ENCODE results near the gene CORIN.

CORIN gene

DNA sequence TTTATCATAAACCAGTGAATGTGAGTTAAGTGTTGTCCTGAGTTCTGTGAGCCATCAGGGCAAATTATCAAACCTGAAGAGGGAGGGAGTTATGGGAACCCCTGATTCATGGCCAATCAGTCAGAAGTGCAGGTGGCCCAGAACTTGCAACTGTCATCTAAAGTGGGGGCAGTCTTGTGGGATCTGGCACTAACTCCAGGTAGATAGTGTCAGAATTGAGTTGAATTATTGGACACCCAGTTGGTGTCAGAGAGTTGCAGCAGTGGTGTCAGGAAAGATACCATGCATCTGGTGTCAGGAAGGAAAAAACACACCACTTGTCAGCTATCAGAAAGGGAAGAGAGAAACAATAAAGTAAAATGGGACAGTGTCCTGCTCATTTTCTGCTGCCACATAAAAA lies 8.4 kb downstream of the CORIN start:
- H3K36me3 ChIP-seq (ENCODE audit: control insufficient read depth in 1 of 2, insufficient read depth in 2 of 2, low read length in 2 of 2) = no peaks in the 10 kb centered on the region
- no peak overlapping the region for H3K9ac ChIP-seq (ENCODE audit: low read length)
- no peak overlapping the region for H2BK5ac ChIP-seq (ENCODE audit: low read depth, low read length, poor library complexity)
- no peak overlapping the region for H2AFZ ChIP-seq (ENCODE audit: insufficient read depth, low read length, poor library complexity)
- H3K79me2 ChIP-seq (ENCODE audit: control insufficient read depth, insufficient read depth, low read length, poor library complexity) = no peaks in the 10 kb centered on the region
- no peak overlapping the region for H3K4me2 ChIP-seq (ENCODE audit: low read length)
- no peak overlapping the region for H3K14ac ChIP-seq (ENCODE audit: low read length)
- H2BK120ac ChIP-seq (ENCODE audit: insufficient read depth, low read length, poor library complexity) = no peak overlapping the region
- H3K4ac ChIP-seq (ENCODE audit: low read depth, low read length) = no peak overlapping the region
- no peak for DNase-seq
- H3K4me1 ChIP-seq (ENCODE audit: control insufficient read depth in 1 of 2, insufficient read depth in 2 of 2, low read length in 2 of 2) = peaks cover 0 to 7% of the 10 kb centered on the region in 2 experiments
- H3K9me3 ChIP-seq (ENCODE audit: insufficient read depth, low read depth, low read length) = no peaks in the 10 kb centered on the region
- H2BK12ac ChIP-seq (ENCODE audit: low read length) = no peak overlapping the region
- H3K23ac ChIP-seq (ENCODE audit: low read length) = no peak overlapping the region
- H3K4me3 ChIP-seq (ENCODE audit: low read depth, low read length) = no peak overlapping the region
- H4K12ac ChIP-seq (ENCODE audit: low read depth, low read length) = no peak overlapping the region
- H2AK5ac ChIP-seq (ENCODE audit: low read length) = no peak overlapping the region
- H3K27me3 ChIP-seq (ENCODE audit: insufficient read depth, low read length) = no peaks in the 10 kb centered on the region
- H3K79me1 ChIP-seq (ENCODE audit: low read length) = no peaks in the 10 kb centered on the region
- no peak overlapping the region for H4K91ac ChIP-seq (ENCODE audit: low read depth, low read length)
- no peak overlapping the region for H4K8ac ChIP-seq (ENCODE audit: low read depth, low read length)
- H3K18ac ChIP-seq (ENCODE audit: low read length) = no peak overlapping the region
- no peak overlapping the region for H3K27ac ChIP-seq (ENCODE audit: low read depth, low read length)

DNA sequence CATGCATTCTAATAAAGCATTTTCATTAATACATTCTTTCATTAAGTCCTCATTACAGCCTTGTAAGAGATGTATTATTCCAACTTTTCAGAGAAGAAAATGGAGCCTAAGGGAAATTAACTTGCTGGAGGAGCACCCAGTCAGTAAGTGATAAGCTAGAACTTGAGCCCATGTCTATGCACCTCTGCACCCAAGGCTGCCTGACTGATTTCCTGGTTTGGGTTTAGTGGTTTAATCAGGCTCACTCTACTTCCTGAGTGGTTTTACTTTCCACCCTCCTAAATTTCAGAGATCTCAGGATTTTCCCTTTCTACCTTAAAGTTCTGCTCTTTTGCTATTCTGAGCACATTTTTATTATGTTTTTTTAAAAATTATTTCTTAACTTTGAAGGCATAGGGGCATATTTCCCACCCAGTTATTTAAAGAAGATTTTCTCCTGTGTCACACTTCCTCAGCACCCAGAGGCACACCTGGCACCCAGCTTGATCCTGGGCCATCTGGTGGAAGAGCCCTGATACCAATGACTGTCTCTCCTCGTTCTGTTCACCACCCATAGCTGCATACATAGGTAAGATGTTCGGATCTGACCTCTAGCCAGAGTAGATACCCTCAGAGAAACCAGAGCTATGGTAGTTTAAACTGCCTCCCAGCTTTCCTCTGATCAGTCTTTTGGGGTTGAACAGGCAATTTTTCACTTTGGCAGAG lies 10.4 kb downstream of the CORIN start:
- no peaks in the 10 kb centered on the region for H3K79me2 ChIP-seq (ENCODE audit: control insufficient read depth, insufficient read depth, low read length, poor library complexity)
- H3K23ac ChIP-seq (ENCODE audit: low read length) = no peak overlapping the region
- no peak overlapping the region for H4K12ac ChIP-seq (ENCODE audit: low read depth, low read length)
- no peak overlapping the region for H2BK120ac ChIP-seq (ENCODE audit: insufficient read depth, low read length, poor library complexity)
- no peak overlapping the region for H3K18ac ChIP-seq (ENCODE audit: low read length)
- H3K36me3 ChIP-seq (ENCODE audit: control insufficient read depth in 1 of 2, insufficient read depth in 2 of 2, low read length in 2 of 2) = no peaks in the 10 kb centered on the region
- H3K27me3 ChIP-seq (ENCODE audit: insufficient read depth, low read length) = no peaks in the 10 kb centered on the region
- H3K4ac ChIP-seq (ENCODE audit: low read depth, low read length) = no peak overlapping the region
- peaks cover 4% of the 10 kb centered on the region for H3K79me1 ChIP-seq (ENCODE audit: low read length)
- H4K91ac ChIP-seq (ENCODE audit: low read depth, low read length) = no peak overlapping the region
- H3K4me1 ChIP-seq (ENCODE audit: control insufficient read depth in 1 of 2, insufficient read depth in 2 of 2, low read length in 2 of 2) = peaks cover 3 to 13% of the 10 kb centered on the region in 2 experiments
- WGBS (ENCODE audit: extremely low coverage, insufficient coverage, insufficient read length) = no CpG with 5 or more reads among the region's 2 CpGs
- no peak overlapping the region for H3K14ac ChIP-seq (ENCODE audit: low read length)
- H2BK12ac ChIP-seq (ENCODE audit: low read length) = no peak overlapping the region
- no peaks in the 10 kb centered on the region for H3K9me3 ChIP-seq (ENCODE audit: insufficient read depth, low read depth, low read length)
- H2AFZ ChIP-seq (ENCODE audit: insufficient read depth, low read length, poor library complexity) = no peak overlapping the region
- no peak overlapping the region for H3K9ac ChIP-seq (ENCODE audit: low read length)
- no peak overlapping the region for H2BK5ac ChIP-seq (ENCODE audit: low read depth, low read length, poor library complexity)
- no peak overlapping the region for H4K8ac ChIP-seq (ENCODE audit: low read depth, low read length)
- H3K4me2 ChIP-seq (ENCODE audit: low read length) = no peak overlapping the region
- no peak overlapping the region for H3K4me3 ChIP-seq (ENCODE audit: low read depth, low read length)
- no peak for DNase-seq
- H2AK5ac ChIP-seq (ENCODE audit: low read length) = no peak overlapping the region
- no peak overlapping the region for H3K27ac ChIP-seq (ENCODE audit: low read depth, low read length)

DNA sequence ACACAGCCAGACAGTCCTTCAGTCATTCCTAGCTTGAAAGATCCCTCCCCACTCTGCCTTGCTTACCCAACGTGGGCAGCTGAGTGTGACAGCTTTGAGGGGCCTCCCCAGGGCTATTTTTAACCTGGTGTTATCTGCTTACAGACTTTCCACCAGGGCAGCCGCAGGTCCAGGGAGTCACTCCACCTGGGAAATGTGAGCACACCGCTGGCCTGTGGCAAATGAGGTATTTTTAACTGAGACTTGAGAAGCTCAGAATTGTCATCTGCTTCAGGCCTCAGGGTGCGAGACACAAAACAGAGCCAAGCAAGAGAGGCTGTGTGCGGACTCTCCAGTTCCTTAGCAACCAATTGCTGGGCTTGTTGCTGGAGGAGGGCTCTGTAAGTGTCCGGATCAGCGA lies 13.0 kb downstream of the CORIN start:
- no peak for DNase-seq
- Histone ChIP-seq H2AFZ (ENCODE audit: insufficient read depth, low read length, poor library complexity) (no peak overlapping the region), H3K18ac (ENCODE audit: low read length) (no peak overlapping the region), H3K4me2 (ENCODE audit: low read length) (peak overlapping the region; percentile 17), H3K36me3 (ENCODE audit: control insufficient read depth in 1 of 2, insufficient read depth in 2 of 2, low read length in 2 of 2) (no peaks in the 10 kb centered on the region), H2AK5ac (ENCODE audit: low read length) (no peak overlapping the region), H2BK12ac (ENCODE audit: low read length) (no peak overlapping the region), H3K4ac (ENCODE audit: low read depth, low read length) (no peak overlapping the region), H4K12ac (ENCODE audit: low read depth, low read length) (no peak overlapping the region), H3K23ac (ENCODE audit: low read length) (no peak overlapping the region), H2BK5ac (ENCODE audit: low read depth, low read length, poor library complexity) (no peak overlapping the region), H3K9ac (ENCODE audit: low read length) (no peak overlapping the region), H3K14ac (ENCODE audit: low read length) (no peak overlapping the region), H3K4me3 (ENCODE audit: low read depth, low read length) (no peak overlapping the region), H3K79me1 (ENCODE audit: low read length) (peaks cover 4% of the 10 kb centered on the region), H3K9me3 (ENCODE audit: insufficient read depth, low read depth, low read length) (no peaks in the 10 kb centered on the region), H3K27me3 (ENCODE audit: insufficient read depth, low read length) (no peaks in the 10 kb centered on the region), H3K4me1 (ENCODE audit: control insufficient read depth in 1 of 2, insufficient read depth in 2 of 2, low read length in 2 of 2) (peaks cover 3 to 11% of the 10 kb centered on the region in 2 experiments), H3K27ac (ENCODE audit: low read depth, low read length) (peak overlapping the region; percentile 73), H4K91ac (ENCODE audit: low read depth, low read length) (no peak overlapping the region), H4K8ac (ENCODE audit: low read depth, low read length) (no peak overlapping the region), H2BK120ac (ENCODE audit: insufficient read depth, low read length, poor library complexity) (no peak overlapping the region), H3K79me2 (ENCODE audit: control insufficient read depth, insufficient read depth, low read length, poor library complexity) (no peaks in the 10 kb centered on the region)
- WGBS (ENCODE audit: extremely low coverage, insufficient coverage, insufficient read length) = no CpG with 5 or more reads among the region's 7 CpGs

DNA sequence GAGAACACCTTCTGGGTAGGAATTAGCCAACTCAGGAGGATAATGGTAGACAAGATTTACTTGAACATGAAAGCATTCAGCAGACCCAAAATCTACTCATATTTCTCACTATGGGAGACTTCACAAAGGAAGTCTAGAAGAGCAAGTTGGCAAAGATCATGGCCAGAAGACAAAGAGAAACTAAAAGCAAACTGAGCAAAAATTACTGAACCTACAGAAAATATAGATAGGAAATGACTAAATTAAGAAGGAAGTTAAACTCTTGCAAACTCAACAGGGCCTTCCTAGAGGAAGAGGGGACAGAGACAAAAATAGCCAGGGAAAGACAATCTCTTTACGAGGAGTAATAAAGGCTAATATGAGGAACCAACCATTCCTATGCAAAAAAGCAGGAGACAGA lies 18.7 kb downstream of the CORIN start:
- Histone ChIP-seq H2AFZ (ENCODE audit: insufficient read depth, low read length, poor library complexity) (no peak overlapping the region), H2BK12ac (ENCODE audit: low read length) (no peak overlapping the region), H3K18ac (ENCODE audit: low read length) (no peak overlapping the region), H3K27me3 (ENCODE audit: insufficient read depth, low read length) (no peaks in the 10 kb centered on the region), H3K23ac (ENCODE audit: low read length) (no peak overlapping the region), H3K4me3 (ENCODE audit: low read depth, low read length) (no peak overlapping the region), H3K9ac (ENCODE audit: low read length) (no peak overlapping the region), H2BK120ac (ENCODE audit: insufficient read depth, low read length, poor library complexity) (no peak overlapping the region), H2BK5ac (ENCODE audit: low read depth, low read length, poor library complexity) (no peak overlapping the region), H4K91ac (ENCODE audit: low read depth, low read length) (no peak overlapping the region), H3K4ac (ENCODE audit: low read depth, low read length) (no peak overlapping the region), H3K79me2 (ENCODE audit: control insufficient read depth, insufficient read depth, low read length, poor library complexity) (no peaks in the 10 kb centered on the region), H4K12ac (ENCODE audit: low read depth, low read length) (no peak overlapping the region), H4K8ac (ENCODE audit: low read depth, low read length) (no peak overlapping the region), H3K4me2 (ENCODE audit: low read length) (no peak overlapping the region), H3K27ac (ENCODE audit: low read depth, low read length) (no peak overlapping the region), H2AK5ac (ENCODE audit: low read length) (no peak overlapping the region), H3K14ac (ENCODE audit: low read length) (no peak overlapping the region), H3K79me1 (ENCODE audit: low read length) (peaks cover 2% of the 10 kb centered on the region), H3K4me1 (ENCODE audit: control insufficient read depth in 1 of 2, insufficient read depth in 2 of 2, low read length in 2 of 2) (peaks cover 3% of the 10 kb centered on the region in 2 experiments), H3K9me3 (ENCODE audit: insufficient read depth, low read depth, low read length) (no peaks in the 10 kb centered on the region), H3K36me3 (ENCODE audit: control insufficient read depth in 1 of 2, insufficient read depth in 2 of 2, low read length in 2 of 2) (no peaks in the 10 kb centered on the region)
- DNase-seq = no peak
- WGBS (ENCODE audit: extremely low coverage, insufficient coverage, insufficient read length) = no CpG with 5 or more reads among the region's 1 CpG
